GM21515 (cell line): ENCODE measurements around the gene TOR4A.
"Not testable (repeated sequence)": the region's sequence is repeated elsewhere in the genome, so short reads cannot be mapped to it uniquely, and the experiment has no call there.

Source experiments
- ATAC-seq: cut with Tn5 transposase; IDR thresholded peaks from one replicate; pipeline ENCODE4 v1.9.1; 2021; ENCODE audit not compliant: unreplicated experiment

Gene TOR4A

GRCh38 chr9:137315581-137316011 is 38.1 kb downstream of the TOR4A start:
- ATAC-seq = no peak

- no peak for ATAC-seq
Measured at GRCh38 chr9:137316012-137316981, 38.8 kb downstream of the TOR4A start.

- ATAC-seq = no peak
Measured at GRCh38 chr9:137317021-137317717, 39.6 kb downstream of the TOR4A start.

GRCh38 chr9:137317718-137318511 is 40.4 kb downstream of the TOR4A start:
- ATAC-seq = no peak

GRCh38 chr9:137318602-137319001 is 41.1 kb downstream of the TOR4A start:
- no peak for ATAC-seq

GRCh38 chr9:137319011-137319738 is 41.6 kb downstream of the TOR4A start:
- no peak for ATAC-seq

- ATAC-seq = no peak
Measured at GRCh38 chr9:137319739-137320551, 42.4 kb downstream of the TOR4A start.

GRCh38 chr9:137320555-137321384 is 43.2 kb downstream of the TOR4A start:
- no peak for ATAC-seq

- no peak for ATAC-seq
Measured at GRCh38 chr9:137321726-137322361, 44.3 kb downstream of the TOR4A start.

- ATAC-seq = no peak
Measured at GRCh38 chr9:137323531-137324331, 46.2 kb downstream of the TOR4A start.

GRCh38 chr9:137325124-137325523 is 47.6 kb downstream of the TOR4A start:
- ATAC-seq = no peak

- ATAC-seq = no peak
Measured at GRCh38 chr9:137325799-137326198, 48.3 kb downstream of the TOR4A start.

GRCh38 chr9:137326445-137327065 is 49.0 kb downstream of the TOR4A start:
- ATAC-seq = no peak

GRCh38 chr9:137327641-137328550 is 50.4 kb downstream of the TOR4A start:
- not testable (repeated sequence) for ATAC-seq

- ATAC-seq = not testable (repeated sequence)
Measured at GRCh38 chr9:137329590-137329989, 52.1 kb downstream of the TOR4A start.

- ATAC-seq = no peak
Measured at GRCh38 chr9:137330689-137331088, 53.2 kb downstream of the TOR4A start.
